A673 (cell line): Measurements from ENCODE around the gene STAP1. TPM values are rescaled to one million over a fixed set of nuclear protein-coding genes. Genes with fewer than 3 reads are reported as not detected.

Experiments used
- total RNA-seq: library from RNA; stranded (reverse); gene quantifications from 2 replicates; pipeline ENCODE4 v1.2.3, GENCODE V29; 2021

Gene STAP1
- total RNA-seq, 1 experiment from 2014 or later, result not detected

Other genes with a start within 250 kb of the STAP1 start
- 11.8 and 12.0 TPM in 2 replicates for gene CENPC, start 13.2 kb upstream of the STAP1 start, total RNA-seq
- gene UBA6, start 142.4 kb downstream of the STAP1 start, total RNA-seq, result 33.2 and 36.3 TPM in 2 replicates
- gene GNRHR, start 195.7 kb downstream of the STAP1 start, total RNA-seq, result not detected in 2 replicates